Measurements from ENCODE around the gene CIZ1. TPM values are rescaled to one million over a fixed set of nuclear protein-coding genes. Genes with fewer than 3 reads are reported as not detected.

CIZ1 gene
- polyA plus RNA-seq, 2 of the 4 experiments (the other 2 are of a cell fraction): 39.2 to 92.5 TPM

DNA sequence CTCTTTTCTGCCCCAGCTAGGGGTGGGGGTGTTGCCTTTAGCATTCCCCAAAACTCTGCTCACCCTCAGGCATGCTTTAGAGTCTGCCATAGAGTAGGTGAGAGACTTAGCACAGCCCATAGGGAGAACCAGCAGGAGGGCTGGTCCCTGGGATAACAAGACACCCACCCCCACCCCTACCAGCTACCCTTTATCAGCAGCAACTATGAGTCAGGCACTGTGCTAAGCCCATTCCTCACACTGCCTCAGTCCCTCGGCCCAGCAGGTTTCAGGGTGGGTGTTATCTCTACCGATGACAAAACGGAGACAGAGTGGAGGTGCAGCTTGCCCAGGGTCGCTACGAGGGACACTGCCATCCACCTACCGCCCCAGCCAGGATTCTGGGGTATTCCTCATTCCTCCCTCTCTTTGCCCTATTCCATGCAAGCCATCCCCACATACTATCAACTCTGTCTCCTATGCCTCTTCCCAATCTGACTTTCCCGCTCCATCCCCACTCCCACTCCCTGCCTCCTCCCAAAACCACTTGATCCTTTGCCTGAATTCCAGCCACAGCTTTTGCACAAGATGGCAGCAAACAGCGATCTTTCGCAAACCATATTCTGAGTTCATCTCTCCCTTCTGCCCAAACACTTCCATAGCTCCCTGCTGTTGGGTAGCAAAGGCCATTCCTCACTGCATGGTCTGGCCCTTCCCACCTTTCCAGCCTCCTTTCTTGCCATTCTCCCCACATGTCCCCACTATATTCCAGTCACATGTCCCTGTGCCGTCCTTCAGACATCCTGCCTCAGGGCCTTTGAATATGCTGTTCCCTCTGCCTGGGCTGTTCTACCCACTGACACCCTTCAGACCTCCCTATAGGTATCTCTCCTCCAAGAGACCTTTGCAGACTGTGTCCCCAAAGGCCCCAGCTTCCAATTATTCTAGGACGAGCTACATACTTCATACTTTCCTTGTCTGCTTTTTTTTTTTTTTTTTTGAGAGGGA is 5.1 kb downstream of the CIZ1 start:
- DNase-seq (ENCODE audit: low read depth in 1 of 2, low spot score in 1 of 2) (no peak), FAIRE-seq (no peak), ATAC-seq (no peak)
- H3K27ac ChIP-seq: no peak overlapping the region
- no peak overlapping the region for H3K4me3 ChIP-seq
- H3K9me3 ChIP-seq: no peaks in the 10 kb centered on the region
- ChIA-PET POLR2A (interaction anchor here (0.9 to 1.2 kb wide), 2 partner anchors 26 to 27 kb away, joined by 4 read pairs; partner anchors contain the start of gene BBLN), CTCF (interaction anchor here (0.6 to 3.0 kb wide), 8 partner anchors 14 to 127 kb away, joined by 3 to 12 read pairs (median 3); partner anchors contain the start of gene DNM1)
- H3K4me2 ChIP-seq: no peak overlapping the region
- TF ChIP-seq CHD2 (IDR thresholded peaks at IDR 0.05; ENCODE audit: low read length, partially characterized antibody) (no peak), MAZ (IDR thresholded peaks at IDR 0.05; ENCODE audit: borderline replicate concordance, low read depth, low read length) (no peak), EHF (CRISPR knock-in tag; IDR thresholded peaks at IDR 0.05) (no peak), PBX3 (IDR thresholded peaks at IDR 0.05) (no peak), ZSCAN20 (CRISPR knock-in tag; IDR thresholded peaks at IDR 0.05) (no peak), HOXA7 (CRISPR knock-in tag; IDR thresholded peaks at IDR 0.05) (no peak), KDM1A (IDR thresholded peaks at IDR 0.05; ENCODE audit: low read depth) (no peak), SMC3 (IDR thresholded peaks at IDR 0.05) (no peak), RAD21 (conservative IDR thresholded peaks at IDR 0.05 in 1 of 2, IDR thresholded peaks at IDR 0.05 in 1 of 2) (no peak), TP53 (CRISPR knock-in tag; IDR thresholded peaks at IDR 0.05) (no peak), ESRRA (IDR thresholded peaks at IDR 0.05; ENCODE audit: borderline replicate concordance, low read length) (no peak), FOXS1 (CRISPR knock-in tag; IDR thresholded peaks at IDR 0.05) (no peak), JUN (IDR thresholded peaks at IDR 0.05) (no peak), JUNB (IDR thresholded peaks at IDR 0.05) (no peak), REST (IDR thresholded peaks at IDR 0.05) (no peak), HDAC2 (IDR thresholded peaks at IDR 0.05) (no peak)
- TF ChIP-seq, protein P1, sequence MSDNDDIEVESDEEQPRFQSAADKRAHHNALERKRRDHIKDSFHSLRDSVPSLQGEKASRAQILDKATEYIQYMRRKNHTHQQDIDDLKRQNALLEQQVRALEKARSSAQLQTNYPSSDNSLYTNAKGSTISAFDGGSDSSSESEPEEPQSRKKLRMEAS (IDR thresholded peaks at IDR 0.05): no peak
- TF ChIP-seq, protein P2, sequence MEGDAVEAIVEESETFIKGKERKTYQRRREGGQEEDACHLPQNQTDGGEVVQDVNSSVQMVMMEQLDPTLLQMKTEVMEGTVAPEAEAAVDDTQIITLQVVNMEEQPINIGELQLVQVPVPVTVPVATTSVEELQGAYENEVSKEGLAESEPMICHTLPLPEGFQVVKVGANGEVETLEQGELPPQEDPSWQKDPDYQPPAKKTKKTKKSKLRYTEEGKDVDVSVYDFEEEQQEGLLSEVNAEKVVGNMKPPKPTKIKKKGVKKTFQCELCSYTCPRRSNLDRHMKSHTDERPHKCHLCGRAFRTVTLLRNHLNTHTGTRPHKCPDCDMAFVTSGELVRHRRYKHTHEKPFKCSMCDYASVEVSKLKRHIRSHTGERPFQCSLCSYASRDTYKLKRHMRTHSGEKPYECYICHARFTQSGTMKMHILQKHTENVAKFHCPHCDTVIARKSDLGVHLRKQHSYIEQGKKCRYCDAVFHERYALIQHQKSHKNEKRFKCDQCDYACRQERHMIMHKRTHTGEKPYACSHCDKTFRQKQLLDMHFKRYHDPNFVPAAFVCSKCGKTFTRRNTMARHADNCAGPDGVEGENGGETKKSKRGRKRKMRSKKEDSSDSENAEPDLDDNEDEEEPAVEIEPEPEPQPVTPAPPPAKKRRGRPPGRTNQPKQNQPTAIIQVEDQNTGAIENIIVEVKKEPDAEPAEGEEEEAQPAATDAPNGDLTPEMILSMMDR (IDR thresholded peaks at IDR 0.05): no peak
- 92% methylated on average over 11 of the region's 11 CpGs for WGBS (ENCODE audit: missing lambda C conversion rate)
- peaks cover 8% of the 10 kb centered on the region for H3K4me1 ChIP-seq
